Mucosa of gallbladder (tissue), 1 donor: ENCODE results near the gene ABCB9. TPM values are rescaled to one million over a fixed set of nuclear protein-coding genes. Genes with fewer than 3 reads are reported as not detected.
"Not testable (repeated sequence)": the region's sequence is repeated elsewhere in the genome, so short reads cannot be mapped to it uniquely, and the experiment has no call there.

Experiments used
- DNase-seq: peaks from one replicate; pipeline ENCODE4 v3.0.0-alpha.2; 2020; ENCODE audit warnings: low spot score
- total RNA-seq: library from RNA; stranded (reverse); gene quantifications from one replicate; pipeline ENCODE4 v1.2.1, GENCODE V29; 2021
- donor health status: DM: no; HTN: no; CAD: no.

Gene ABCB9
- total RNA-seq = 11.6 TPM

DNA sequence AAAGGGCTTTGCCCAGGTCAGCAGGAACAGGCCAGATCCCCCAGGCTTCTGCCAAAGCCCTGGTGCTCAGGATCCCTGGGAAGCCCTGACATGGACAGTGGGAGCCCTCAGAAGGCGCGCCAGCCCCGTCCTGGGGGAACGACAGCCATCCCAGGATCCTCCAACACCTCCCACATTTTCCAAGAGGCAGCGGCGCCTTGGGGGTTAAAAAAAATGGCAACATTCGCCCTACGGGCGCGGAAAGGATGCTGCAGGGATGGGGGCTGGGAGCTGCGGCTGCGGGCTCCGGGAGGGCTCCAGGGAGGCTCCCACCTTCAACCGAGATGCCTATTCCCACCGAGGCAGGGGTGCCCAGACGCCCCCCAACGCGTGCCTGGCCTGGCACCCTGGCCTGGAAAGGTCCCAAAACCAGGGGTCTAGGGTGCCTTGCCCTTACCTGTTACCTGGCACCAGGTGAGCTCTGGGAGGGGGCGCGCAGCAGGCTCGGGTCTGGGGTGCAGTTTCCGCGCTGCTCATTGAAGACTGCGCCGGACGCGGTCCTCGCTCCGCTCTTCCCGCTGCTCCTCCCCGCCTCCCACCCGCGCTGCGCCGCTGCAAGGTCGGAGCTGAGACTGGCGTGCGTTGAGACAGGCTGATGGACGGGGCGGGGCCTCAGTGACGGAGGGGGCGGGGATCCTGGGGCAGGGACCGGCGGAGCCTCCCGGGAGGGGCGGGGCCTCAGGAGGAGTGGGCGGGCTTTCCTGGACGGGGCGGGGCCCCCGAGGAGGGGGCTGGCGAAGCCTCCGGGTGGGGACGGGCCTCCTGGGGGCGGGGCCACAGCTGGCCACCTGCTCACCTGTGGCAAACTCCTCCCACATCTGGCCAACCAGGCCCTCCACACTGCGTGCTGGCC is at the start of gene ABCB9:
Gene ABCB9 (minus strand): TSS at position 613 of the 892 bp plus-strand sequence. CDS start 6,228 bp downstream, outside the sequence.
- peak; percentile 93 for DNase-seq

DNA sequence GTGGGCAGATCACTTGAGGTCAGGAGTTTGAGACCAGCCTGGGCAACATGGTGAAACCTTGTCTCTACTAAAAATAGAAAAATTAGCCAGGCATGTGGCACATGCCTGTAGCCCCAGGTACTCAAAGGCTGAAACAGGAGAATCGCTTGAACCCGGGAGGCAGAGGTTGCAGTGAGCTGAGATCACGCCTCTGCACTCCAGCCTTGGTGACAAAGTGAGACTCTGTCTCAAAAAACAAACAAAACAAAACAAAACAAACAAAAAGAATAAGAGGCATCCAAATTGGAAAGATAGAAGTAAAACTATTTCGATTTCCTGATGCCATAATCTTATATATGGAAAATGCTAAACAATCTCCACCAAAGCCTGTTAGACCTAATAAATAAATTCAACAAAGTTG is 48.2 kb upstream of the ABCB9 start:
- not testable (repeated sequence) for DNase-seq

DNA sequence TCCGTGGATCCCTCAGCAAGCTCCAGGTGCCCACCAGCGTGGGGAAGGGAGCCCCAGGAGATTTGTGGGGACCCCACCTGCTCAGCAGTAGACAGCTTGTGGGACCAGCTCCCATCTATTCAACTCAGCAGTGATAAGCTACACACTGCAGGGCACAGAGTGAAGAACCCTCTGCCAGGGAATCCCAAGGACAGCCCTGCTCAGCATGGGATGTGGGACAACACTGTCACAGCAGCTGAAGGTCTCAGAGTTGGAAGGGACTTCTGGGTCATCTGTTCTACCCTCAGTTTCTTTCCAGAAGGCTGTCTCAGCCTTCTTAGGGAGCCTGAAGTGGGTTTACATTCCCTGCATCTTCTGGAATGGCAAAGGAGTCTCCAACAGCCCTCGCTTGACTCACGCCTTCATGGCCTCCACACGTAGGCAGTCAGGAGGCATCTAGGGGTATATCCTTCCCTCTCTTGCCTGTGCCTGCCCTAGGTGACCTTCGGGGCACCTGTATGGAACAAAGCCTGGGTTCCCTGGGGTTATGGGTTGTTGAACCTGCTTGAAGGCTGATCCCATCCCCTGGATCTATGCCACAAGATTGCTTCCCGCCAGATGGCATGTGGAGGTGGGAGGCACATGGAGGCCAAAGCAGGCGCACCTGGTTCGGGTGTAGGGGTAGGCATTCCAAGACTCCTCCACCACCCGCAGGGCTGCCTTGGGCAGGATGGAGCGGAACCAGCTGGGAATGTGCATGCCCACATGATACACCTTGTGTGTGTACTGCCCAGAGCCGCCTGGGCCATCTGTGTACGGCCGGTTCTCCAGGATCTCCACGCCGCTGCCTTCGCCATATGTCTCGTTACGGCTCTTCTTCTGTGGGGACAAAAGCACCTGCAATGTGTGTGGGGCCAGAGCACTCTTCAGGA is 47.2 kb upstream of the ABCB9 start:
- no peak for DNase-seq

DNA sequence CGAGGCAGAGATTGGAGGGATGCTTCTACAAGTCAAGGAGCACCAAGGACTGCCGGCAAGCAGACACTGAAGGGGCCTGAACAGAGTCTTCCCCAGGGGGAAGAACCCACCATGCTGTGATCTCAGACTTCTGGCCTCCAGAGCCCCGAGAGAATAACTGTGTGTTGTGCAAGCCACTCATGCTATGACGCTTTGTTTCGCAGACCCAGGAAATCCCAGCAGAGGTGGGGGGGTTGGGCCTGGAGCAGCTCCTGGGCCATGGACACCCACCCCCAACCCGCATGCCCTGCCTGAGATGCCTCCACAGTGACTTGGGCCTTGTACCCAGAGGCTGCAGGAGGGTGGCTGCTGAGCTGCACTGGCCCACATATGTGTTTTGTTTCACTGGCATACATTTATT is 45.4 kb upstream of the ABCB9 start:
- no peak for DNase-seq

DNA sequence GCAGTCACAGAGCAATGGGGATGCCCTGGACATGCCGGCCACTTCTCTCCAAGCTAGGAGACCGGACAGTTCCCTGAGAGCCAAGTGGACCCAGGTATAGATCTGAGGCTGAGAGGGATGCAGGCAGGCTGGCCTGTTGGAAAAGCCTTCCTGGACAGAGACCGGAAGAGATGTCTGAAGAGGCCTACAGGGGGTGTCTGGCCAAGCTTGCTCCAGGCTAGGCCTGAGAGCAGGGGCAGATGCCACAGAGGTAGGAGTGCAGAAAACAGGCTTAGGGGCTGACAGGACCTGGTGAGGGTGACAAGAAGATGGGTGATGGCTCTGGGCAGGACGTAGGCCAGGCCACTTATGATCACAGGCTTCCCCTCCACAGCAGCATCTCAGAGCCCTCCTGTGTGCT is 44.4 kb upstream of the ABCB9 start:
- no peak for DNase-seq

DNA sequence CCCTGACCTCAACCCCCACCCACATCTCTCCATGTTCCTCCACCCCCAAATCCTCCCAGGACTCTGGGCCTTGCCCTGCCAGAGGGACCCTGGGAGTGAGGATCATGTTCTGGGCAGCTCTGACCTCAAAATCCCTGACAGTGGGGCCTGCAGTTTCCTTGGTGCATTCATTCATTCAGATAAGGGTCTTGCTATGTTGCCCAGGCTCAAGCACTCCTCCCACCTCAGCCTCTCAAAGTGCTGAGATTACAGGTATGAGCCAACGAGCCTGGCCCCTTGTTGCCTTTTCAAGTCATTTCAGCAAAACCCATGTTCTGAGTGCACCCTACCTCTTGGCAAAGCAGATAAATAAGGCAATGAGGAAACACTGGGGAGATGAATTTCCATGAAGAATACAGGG is 43.8 kb upstream of the ABCB9 start:
- DNase-seq = no peak

DNA sequence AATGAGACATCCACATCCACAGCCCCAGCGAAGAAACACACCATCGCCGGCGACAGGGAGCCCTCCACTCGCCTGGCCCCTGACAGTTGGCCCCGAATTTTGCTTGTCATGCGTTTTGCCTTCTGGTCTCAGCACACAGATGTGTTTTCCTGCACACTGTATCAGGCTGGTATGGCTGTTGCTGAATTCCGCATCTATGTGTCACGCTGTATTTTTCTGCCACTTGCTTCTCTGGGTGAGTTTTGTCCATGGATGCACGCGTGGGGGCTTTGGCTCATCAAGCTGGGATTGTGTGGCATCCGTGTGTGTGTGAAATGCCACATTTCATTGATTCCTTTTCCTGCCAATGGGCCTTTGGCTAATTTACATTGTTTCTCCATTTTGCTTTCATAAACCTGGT is 40.7 kb upstream of the ABCB9 start:
- DNase-seq = no peak

DNA sequence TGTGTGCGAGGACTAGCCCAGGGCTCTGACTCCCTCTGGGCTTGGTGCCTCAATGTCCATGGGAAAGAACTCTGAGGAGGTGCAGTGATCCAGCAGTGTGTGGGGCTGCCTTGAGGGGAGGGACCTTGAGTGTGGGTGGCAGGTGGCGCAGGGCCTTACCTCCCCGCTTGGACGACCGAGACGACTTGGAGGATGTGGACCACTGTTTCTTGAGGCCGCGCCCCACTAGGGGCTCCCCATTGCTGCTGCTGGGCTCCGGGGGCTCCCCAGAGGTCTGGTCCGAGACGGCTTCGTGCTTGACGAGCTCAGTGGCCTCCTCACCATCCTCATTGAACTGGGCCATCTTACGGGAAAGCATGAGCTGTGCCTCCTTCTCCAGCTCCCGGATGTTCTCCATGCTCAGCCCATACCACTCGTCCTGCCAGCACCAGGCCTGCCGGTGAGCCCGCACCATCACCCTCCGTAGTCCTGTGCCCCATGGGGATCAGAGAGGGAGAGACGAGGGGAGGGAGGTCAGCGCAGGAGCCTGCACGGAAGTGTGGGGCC is 38.9 kb upstream of the ABCB9 start:
- no peak for DNase-seq

DNA sequence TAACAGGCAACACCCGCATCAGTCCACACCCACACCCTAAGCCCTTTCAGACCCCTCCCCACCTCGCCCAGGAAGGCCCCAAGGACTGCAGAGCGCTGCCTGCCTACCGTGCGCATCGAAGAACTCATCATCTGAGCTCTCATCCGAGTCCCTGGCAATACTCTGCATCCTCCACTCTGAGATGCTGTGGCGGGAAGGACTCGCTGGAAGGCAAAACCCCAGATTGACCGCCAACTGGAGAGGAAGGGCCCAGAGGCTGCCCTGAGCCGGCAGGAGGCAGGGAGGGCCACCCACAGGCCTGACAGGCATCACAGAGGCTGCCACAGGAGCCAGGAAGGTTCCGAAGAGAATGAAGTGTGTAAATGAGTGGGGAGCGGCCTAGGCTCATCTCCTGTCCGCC is 38.0 kb upstream of the ABCB9 start:
- DNase-seq = no peak

DNA sequence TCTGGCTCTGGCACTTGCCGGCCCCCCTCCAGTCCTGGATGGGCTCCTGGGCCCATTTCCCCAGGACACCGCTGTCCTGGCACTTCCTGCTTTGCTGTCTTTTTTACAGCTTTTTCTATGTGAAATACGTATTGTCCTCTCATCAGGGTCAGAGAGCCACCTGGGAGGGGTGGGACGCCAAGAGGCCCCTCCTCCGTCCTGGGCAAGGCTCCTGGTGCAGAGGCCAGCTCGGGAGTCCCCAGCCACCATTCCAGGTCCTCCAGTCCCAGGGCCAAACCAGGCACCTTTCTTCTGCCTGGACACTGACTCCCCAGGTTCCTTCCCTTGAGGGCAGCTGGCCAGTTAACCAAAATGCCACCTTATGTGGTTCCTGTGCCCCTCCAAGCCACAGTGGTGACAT is 37.0 kb upstream of the ABCB9 start:
- no peak for DNase-seq

DNA sequence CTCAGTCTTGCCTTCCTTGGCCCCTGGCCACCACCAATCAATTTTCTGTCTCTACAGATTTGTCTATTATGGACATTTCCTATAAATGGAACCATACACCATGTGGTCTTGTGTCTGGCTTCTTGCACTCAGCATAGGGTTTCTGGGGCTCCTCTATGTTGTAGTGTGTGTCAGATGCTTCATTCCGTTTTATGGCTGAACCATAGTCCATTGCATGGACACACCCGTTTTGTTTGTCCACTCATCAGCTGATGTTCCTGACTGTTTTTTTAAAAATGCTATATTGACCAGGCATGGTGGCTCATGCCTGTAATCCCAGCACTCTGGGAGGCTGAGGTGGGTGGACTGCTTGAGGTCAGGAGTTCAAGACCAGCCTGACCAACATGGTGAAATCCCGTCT is 35.2 kb upstream of the ABCB9 start:
- DNase-seq = no peak

DNA sequence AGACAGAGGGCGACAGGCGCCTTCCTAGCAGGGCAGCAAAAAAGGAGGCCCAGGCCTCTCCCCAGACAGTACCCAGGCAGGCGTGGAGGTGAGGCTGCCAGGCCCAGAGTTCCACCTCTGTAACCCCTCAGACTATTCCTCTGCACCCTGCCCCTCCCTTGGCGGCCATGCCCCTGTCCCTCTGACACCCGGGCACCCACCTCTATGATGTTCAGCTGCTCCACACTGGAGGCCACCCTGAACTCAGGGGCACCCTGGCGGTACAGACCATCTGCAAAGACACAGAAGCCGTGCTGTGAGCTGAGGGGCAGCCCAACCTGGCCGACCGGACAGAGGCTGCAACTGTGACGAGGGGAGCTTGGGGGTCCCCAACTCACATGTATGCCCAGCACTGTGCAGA is 34.3 kb upstream of the ABCB9 start:
- no peak for DNase-seq

DNA sequence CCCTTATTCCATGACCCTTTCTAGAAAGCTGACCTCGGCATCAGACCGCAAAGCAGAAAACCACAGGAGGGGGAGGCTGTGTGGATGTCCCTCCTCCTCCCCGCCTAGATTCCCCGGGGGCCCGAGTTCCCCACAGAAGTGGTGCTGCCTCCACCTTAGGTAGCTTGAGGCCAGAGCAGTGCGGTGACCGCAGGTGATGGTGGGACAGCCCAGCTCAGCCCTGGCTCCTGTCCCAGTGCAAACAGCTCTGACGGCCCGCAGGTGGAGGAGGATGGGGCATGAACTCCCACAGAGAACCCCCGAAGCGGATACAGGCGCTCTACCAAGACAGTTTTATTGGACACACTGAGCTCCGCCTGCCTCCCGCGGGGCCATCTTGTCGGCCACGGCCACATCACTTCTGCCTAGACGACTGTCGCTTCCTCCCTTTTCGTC is 33.7 kb upstream of the ABCB9 start:
- no peak for DNase-seq

DNA sequence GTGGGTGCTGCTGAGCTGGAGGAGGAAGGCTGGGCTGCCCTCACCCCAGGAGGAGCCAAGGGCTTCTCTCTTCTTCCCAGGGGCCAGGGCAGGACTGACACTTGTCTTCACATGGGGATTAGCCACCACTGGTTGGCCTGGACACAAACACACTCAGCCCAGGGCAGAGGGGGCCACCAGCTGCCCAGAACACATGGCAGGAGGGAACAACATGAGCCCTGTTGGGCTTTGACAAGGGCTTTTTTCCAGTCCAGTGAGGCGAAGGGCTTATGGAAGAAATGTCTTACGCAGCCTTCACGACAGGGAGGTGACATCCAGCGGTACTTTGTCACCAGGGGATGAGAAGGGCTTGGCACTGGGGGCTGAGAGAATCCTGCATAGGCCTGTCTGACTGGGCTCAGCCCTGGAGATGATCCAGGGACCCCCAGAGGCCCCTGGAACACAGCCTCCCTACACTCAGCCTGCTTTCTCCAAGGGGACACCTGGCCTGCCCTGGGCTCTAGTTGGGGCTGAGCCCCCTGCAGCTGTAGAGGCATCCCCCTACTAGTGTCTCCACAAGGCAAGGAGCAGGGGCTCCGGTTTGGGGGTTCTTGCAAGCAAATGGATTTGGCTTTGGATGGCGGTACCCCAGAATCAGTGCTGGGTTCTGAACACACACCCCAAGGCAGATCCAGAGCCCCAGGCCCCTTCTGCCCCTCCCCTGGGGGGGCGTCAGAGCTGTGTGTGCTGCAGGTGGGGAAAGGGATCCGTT is 33.1 kb upstream of the ABCB9 start:
- no peak for DNase-seq

DNA sequence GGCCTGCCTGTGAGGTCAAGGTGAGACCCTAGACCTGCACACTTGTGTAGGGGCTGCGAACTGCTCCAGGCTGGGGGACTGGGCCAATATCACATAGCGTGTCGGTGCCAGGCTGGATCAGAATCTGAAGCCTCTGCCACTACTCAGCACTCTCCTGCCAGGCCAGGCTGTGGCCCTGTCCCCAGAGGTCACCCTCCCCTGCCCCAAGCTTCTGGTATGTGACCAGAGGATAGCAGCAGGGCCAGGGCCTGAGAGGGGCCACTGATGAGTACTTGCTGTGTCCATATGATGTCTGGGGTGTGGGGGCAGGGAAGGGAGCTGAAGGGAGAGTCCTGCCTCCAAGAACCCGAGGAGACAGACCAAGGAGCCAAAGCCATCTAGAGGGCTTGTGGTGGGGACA is 32.1 kb upstream of the ABCB9 start:
- no peak for DNase-seq

DNA sequence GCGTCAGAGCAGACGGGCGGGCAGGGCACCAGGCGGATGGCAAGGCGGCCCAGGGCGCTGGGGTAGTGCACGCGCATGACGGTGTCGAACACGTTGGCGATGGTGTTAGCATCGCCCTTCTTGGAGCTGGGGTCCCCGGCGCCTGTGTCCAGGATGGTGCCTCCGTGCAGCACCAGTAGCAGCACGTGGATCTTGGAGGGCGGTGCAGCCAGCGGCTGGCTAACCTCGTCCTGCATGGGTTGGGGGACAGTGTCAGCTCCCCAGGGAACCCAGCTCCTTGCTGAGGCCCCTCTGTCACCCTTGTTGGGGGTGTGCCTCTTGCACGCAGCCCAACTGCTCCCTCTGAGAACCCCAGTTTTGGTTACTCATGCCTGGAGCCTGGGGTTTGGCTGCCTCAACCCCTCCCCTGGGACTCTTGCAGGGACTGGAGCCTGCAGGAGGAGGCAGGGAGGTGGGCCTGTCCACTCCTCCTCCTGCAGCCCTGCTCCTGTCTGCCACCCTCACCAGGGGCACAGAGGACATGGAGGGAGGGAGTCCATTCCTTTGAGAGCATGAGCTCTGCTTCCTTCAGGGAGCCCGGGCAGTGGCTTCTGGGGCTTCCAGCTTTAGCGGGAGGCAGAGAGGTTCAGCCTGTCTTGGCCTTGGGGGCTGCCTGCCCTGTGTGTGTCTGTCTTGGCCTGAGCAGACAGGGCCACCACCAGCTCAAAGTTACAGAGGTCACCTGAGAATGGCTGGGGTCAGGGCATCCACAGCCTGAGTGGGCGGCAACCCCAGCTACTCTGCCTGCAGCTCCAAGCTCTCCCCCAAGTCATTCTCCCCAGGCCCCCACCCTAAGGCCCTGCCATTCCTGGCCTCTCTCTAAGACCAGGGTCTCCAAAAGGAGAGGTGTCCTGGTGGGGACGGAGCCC is 31.3 kb upstream of the ABCB9 start:
- no peak for DNase-seq

DNA sequence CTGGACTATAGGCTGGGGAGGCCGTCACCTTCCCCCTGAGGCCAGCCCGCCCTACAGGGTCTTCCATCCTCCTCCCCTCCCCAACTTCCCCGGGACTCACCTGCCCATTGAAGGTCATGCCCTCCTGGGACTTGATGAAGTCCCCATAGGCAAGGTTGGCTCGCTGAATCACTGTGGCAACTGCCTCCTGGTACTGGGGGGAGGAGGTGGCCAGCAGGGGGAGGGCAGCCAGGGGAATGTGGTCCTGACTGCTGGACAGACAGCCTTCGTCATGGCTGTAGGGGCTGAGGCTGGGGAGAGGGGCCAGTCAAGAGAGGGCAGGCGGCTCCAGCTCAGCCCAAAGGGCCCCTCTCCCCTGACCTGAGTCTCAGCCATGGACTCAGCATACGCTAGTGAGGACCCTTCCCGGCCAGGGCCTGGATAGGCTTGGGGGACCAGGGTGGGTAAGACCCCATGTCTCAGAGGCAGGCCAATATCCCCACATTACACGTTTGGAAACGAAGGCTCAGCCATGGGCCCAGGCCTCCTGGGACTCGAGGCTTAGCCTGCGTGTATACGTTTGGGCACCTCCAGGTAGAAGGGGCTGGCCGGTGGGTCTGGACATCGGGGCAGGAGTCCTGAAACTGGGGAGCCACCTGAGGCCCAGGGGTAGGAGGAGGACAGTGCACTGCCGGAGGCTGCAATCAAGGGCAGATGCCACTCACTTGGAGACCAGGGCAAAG is 30.5 kb upstream of the ABCB9 start:
- no peak for DNase-seq

DNA sequence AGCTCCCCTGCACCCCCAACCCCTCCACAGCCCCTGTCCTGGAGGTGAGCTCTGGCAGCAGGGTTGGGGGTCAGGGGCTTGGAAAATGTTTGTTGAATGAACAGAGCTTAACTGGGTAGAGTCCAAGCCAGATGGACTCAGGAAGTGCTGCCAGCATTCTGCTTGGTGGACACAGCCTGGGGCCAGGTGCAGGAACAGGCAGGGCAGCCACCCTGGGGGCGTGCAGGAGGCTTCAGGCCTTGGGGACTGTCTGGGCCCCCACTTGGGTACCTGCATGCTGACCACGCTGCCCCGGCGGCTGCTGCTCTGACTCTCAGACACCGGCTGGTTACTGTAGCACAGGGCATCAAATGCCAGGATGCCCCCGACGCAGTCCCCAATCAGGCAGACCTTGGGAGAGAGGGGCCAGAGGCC is 29.9 kb upstream of the ABCB9 start:
- no peak for DNase-seq

DNA sequence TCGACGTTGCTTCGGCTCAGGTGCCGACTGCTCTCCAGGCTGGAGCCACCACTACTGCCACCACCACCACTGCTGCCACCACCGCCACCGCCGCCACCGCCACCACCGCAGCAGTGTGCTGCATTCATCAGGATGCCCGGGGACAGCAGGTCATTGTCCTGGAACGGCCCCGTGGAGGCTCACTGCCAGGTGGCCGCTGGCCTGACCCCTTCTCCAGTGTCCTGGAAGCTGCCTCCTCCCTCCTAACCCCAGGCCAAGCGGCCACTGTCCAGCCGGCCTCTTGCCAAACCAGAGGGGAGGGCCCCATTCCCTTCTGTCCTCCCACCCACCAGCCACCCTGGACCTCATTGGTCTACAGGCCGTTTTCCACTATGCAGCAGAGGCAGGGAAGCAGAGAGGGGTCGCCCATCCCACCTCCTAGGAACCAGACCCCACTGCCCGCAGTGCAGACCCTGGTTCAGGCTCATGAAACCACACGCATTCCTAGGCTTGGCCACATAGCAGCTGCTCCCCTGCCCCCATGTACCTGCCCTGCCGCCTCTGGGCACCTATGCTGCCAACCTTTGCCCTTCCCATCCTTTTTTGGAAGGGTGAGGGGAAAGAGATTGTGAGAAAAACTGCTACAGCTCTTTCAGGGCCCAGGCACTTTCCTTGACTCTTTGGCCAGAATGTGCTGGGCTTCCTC is 29.4 kb upstream of the ABCB9 start:
- no peak for DNase-seq
